ENCODE data around the gene KCNJ14. TPM values are rescaled to one million over a fixed set of nuclear protein-coding genes. Genes with fewer than 3 reads are reported as not detected.

Gene KCNJ14
- total RNA-seq, 2 experiments from 2014 or later: 1.2 TPM

- intact Hi-C loops (cut with micrococcal nuclease): loop anchor here (5.0 kb wide), 1 partner anchor 182 kb away; no protein-coding TSS in a partner anchor
- CTCF ChIA-PET: interaction anchor here (0.6 to 3.0 kb wide), 6 partner anchors 23 to 123 kb away, joined by 3 to 16 read pairs (median 8); partner anchors contain the start of gene KDELR1
These were observed 58.7 kb downstream of the KCNJ14 start for GRCh38 chr19:48514123-48514458.

GRCh38 chr19:48516536-48516935, 61.2 kb downstream of the KCNJ14 start:
- H3K27ac Mint-ChIP-seq: no peak overlapping the region
- H3K4me1 Mint-ChIP-seq (ENCODE audit: low read depth): peaks cover 6% of the 10 kb centered on the region
- H3K36me3 Mint-ChIP-seq: no peaks in the 10 kb centered on the region
- CTCF ChIA-PET: interaction anchor here (0.7 to 1.8 kb wide), 2 partner anchors 73 to 959 kb away, joined by 3 to 8 read pairs; no protein-coding TSS in a partner anchor
- intact Hi-C loops (cut with micrococcal nuclease): no loop called here
- DNase-seq: no peak
- POLR2A ChIA-PET: no interaction called here
- H3K4me3 Mint-ChIP-seq: no peak overlapping the region
- H3K27me3 Mint-ChIP-seq: no peaks in the 10 kb centered on the region
- H3K9me3 Mint-ChIP-seq: no peaks in the 10 kb centered on the region

More at GRCh38 chr19:48514123-48514458, 58.7 kb downstream of the KCNJ14 start:
- H3K27me3 Mint-ChIP-seq: no peaks in the 10 kb centered on the region
- peaks cover 14% of the 10 kb centered on the region for H3K4me1 Mint-ChIP-seq (ENCODE audit: low read depth)
- H3K27ac Mint-ChIP-seq: no peak overlapping the region
- H3K4me3 Mint-ChIP-seq: no peak overlapping the region
- no peaks in the 10 kb centered on the region for H3K9me3 Mint-ChIP-seq
- no peak for DNase-seq
- H3K36me3 Mint-ChIP-seq: no peaks in the 10 kb centered on the region
- POLR2A ChIA-PET: interaction anchor here (2.1 kb wide), 1 partner anchor 105 kb away, joined by 5 read pairs; the partner anchor contains the start of genes RPL18 and SPHK2

Other genes with a start within 250 kb of the KCNJ14 start
- gene CARD8, start 199.7 kb upstream of the KCNJ14 start, total RNA-seq: 100 to 1,000 TPM; 152 TPM
- gene ZNF114, start 185.5 kb upstream of the KCNJ14 start, total RNA-seq: under 1 TPM; 0.29 to 0.31 TPM
- gene EMP3, start 130.0 kb upstream of the KCNJ14 start, total RNA-seq: 100 to 1,000 TPM; 168 to 179 TPM
- 10 to 100 TPM; 17.1 to 17.9 TPM for gene TMEM143, start 91.6 kb upstream of the KCNJ14 start, total RNA-seq
- under 1 TPM in 1 of 2 experiments, not detected in 1; 0.21 TPM for gene SYNGR4, start 91.2 kb upstream of the KCNJ14 start, total RNA-seq
- 10 to 100 TPM; 82.9 to 88.1 TPM for gene KDELR1, start 64.0 kb upstream of the KCNJ14 start, total RNA-seq
- gene GRIN2D, start 61.9 kb upstream of the KCNJ14 start, total RNA-seq: under 1 TPM; 0.07 TPM
- gene GRWD1, start 9.6 kb upstream of the KCNJ14 start, total RNA-seq: 10 to 100 TPM; 38.8 to 45.3 TPM
- 10 to 100 TPM; 31.5 to 33.6 TPM for gene CYTH2, start 13.8 kb downstream of the KCNJ14 start, total RNA-seq
- 1 to 10 TPM; 3.6 to 3.8 TPM for gene LMTK3, start 56.3 kb downstream of the KCNJ14 start, total RNA-seq
- gene SULT2B1, start 96.6 kb downstream of the KCNJ14 start, total RNA-seq: not detected
- gene SPACA4, start 151.2 kb downstream of the KCNJ14 start, total RNA-seq: not detected
- 1 to 10 TPM; 2.2 to 2.4 TPM for gene FAM83E, start 159.5 kb downstream of the KCNJ14 start, total RNA-seq
- gene RPL18, start 163.6 kb downstream of the KCNJ14 start, total RNA-seq: 1,000 to 10,000 TPM; 2,095 to 2,140 TPM
- gene SPHK2, start 163.9 kb downstream of the KCNJ14 start, total RNA-seq: 10 to 100 TPM; 24.1 to 24.6 TPM
- gene DBP, start 181.8 kb downstream of the KCNJ14 start, total RNA-seq: 10 to 100 TPM in 1 of 2 experiments, 1 to 10 TPM in 1; 8.3 to 10.4 TPM
- 10 to 100 TPM; 12.7 to 15.9 TPM for gene CA11, start 190.6 kb downstream of the KCNJ14 start, total RNA-seq
- gene NTN5, start 217.4 kb downstream of the KCNJ14 start, total RNA-seq: under 1 TPM; 0.70 to 0.74 TPM
- gene FUT2, start 240.4 kb downstream of the KCNJ14 start, total RNA-seq: not detected

Measured in activated CD4-positive, alpha-beta memory T cell treated with anti-CD3 and anti-CD28 coated beads for 36 hours (primary cell).